Adipocyte (in vitro differentiated cells): ENCODE data around the gene PSMB10.

Source experiments
- DNase-seq: peaks from one replicate; pipeline ENCODE4 v3.0.0-alpha.2; 2015; ENCODE audit warnings: low read depth
- H3K27me3 ChIP-seq: replicated peaks from 2 replicates; pipeline ENCODE4 v1.7.0; 2013; ENCODE audit warnings: mild to moderate bottlenecking, low read length, moderate library complexity; ENCODE audit not compliant: control insufficient read depth, insufficient read depth
- H3K36me3 ChIP-seq: 2 replicates; pipeline ENCODE4 v1.7.0; 2013; ENCODE audit warnings: low read length, mild to moderate bottlenecking, moderate library complexity; ENCODE audit not compliant: control insufficient read depth, insufficient read depth, severe bottlenecking
- H3K4me1 ChIP-seq: 2 replicates; pipeline ENCODE4 v1.7.0; 2013; ENCODE audit warnings: mild to moderate bottlenecking, low read length, moderate library complexity; ENCODE audit not compliant: control insufficient read depth, insufficient read depth
- H3K4me3 ChIP-seq: 2 replicates; pipeline ENCODE4 v1.7.0; 2013; ENCODE audit warnings: mild to moderate bottlenecking, low read length, moderate library complexity
- H3K9ac ChIP-seq: 2 replicates; pipeline ENCODE4 v1.7.0; 2013; ENCODE audit warnings: mild to moderate bottlenecking, low read length, moderate library complexity
- H3K9me3 ChIP-seq: 2 replicates; pipeline ENCODE4 v1.7.0; 2013; ENCODE audit warnings: mild to moderate bottlenecking, low read length, moderate library complexity; ENCODE audit not compliant: control insufficient read depth

The PSMB10 gene

DNA sequence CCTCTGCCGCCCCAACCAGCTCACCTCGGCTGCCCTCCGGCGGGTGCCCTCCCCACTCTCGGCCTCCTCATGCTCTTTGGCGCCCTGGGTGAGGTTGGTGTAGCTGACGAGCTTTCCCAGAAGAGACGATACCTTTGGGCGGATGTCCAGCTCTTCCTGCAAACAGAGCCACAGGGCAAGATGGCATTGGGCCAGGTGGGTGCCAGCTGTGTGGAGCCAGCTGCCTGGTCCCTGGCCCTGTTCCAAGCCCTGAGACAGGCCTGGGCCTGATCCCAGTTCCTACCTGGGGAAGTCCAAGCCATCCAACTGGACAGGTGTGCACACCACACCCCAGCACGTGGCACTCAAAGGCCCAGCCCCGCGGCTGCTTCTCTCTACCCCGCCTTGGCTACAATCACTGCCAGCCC lies 24.9 kb upstream of the PSMB10 start:
- Histone ChIP-seq H3K4me3 (no peak overlapping the region), H3K9me3 (no peaks in the 10 kb centered on the region), H3K9ac (no peak overlapping the region), H3K4me1 (peaks cover 70% of the 10 kb centered on the region), H3K27me3 (no peaks in the 10 kb centered on the region), H3K36me3 (peaks cover 54% of the 10 kb centered on the region)
- no peak for DNase-seq

DNA sequence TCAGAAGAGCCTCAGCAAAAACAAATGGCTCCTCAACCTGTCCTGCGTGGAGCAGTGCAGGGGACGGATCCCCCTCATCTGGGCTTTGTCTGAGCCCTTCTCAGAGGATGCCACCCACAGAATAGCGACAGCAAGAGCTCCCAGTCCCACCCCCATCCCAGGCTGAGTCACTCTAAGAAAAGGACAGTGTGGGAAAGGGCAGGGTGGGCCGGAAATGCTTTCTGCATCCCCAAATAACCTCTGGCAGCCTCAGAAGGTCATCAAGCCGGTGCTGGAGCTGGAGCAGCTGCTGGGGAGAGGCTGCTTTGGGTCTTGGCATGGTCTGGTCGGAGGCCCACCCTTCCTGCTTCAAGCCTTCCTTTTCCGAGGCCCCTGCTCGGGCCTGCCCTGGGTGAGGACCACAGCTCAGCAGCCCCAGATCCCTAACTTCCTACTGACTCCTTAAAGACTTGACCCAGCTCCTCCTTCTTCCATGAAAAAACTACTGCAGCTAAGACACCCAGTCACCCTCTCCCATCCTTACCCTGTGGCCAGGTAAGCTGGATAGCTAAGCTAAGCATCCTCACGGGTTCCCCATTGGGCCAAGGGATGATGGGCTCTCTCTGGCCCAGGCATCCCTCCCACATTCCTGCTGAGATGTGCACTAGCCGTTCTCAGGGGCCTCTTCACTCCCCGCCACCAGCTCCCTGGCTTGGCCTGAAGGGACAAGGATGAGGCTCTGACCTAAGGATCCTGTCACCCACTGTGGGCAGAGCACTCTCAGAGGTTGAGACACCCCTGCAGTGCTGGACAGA lies 23.1 kb upstream of the PSMB10 start:
- H3K27me3 ChIP-seq: no peaks in the 10 kb centered on the region
- peak overlapping the region; percentile 81 for H3K9ac ChIP-seq
- no peaks in the 10 kb centered on the region for H3K9me3 ChIP-seq
- H3K36me3 ChIP-seq: peaks cover 65% of the 10 kb centered on the region
- H3K4me1 ChIP-seq: peaks cover 56% of the 10 kb centered on the region
- peak overlapping the region; percentile 63 for H3K4me3 ChIP-seq
- peak; percentile 66 for DNase-seq

DNA sequence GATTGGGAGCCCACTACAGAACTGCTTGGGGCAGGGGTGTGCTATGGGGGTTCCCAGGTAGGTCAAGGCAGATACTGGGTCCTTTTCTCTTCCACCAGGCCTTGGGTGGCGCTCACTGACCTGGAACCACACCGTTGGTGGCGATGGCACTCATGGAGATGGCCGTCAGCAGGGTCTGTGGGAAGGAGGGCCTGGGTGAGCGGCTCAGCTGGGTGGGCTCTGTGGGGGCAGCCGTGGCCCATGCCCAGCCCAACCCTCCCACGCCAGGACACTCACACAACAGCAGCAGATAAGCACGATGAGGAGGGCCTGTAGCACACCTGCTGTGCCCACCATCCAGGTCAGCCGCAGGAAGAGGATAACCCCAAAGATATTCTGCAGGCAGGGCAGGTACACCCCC lies 21.0 kb upstream of the PSMB10 start:
- no peaks in the 10 kb centered on the region for H3K27me3 ChIP-seq
- H3K9ac ChIP-seq: no peak overlapping the region
- H3K36me3 ChIP-seq: peaks cover 77% of the 10 kb centered on the region
- H3K4me1 ChIP-seq: peaks cover 43% of the 10 kb centered on the region
- no peaks in the 10 kb centered on the region for H3K9me3 ChIP-seq
- no peak overlapping the region for H3K4me3 ChIP-seq
- DNase-seq: no peak

DNA sequence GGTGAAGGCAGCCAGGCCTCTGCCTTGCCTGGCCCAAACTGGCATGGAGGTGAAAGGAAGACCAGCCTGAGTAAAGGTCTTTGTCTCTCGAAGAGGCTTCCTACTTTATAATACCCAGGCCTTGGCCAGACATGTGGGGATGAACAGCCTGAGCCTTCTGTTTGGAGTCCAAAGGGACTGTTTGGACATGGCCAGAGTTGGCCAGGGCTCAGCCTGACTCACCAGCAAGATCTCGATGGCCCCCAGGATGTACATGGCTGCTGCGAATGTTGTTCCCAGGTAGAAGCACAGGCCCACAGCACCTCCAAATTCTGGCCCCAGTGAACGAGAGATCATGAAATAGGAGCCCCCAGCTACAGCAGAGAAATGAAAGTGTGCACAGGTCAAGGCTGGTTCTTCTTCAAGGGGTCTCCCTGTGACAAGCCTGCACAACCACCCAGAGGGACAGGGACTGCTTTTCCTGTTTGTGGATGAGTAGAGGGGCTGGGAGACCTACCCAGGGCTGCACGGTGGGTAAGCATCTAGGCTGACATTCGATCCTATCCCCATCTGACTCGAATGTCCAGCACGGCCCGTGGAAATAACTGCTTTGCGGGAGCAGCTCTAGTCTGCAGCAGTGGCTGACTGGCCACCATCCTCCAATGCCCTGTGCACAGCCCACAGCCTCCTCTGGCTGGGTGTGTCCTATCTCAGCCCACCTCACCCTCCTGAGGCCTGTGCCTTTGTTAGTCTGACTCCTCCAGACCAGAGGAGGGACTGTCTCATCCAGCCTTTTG lies 18.0 kb upstream of the PSMB10 start:
- H3K9ac ChIP-seq: peak overlapping the region; percentile 24
- no peak for DNase-seq
- H3K27me3 ChIP-seq: no peaks in the 10 kb centered on the region
- H3K36me3 ChIP-seq: peaks cover 78% of the 10 kb centered on the region
- no peak overlapping the region for H3K4me3 ChIP-seq
- peaks cover 36% of the 10 kb centered on the region for H3K4me1 ChIP-seq
- H3K9me3 ChIP-seq: no peaks in the 10 kb centered on the region

DNA sequence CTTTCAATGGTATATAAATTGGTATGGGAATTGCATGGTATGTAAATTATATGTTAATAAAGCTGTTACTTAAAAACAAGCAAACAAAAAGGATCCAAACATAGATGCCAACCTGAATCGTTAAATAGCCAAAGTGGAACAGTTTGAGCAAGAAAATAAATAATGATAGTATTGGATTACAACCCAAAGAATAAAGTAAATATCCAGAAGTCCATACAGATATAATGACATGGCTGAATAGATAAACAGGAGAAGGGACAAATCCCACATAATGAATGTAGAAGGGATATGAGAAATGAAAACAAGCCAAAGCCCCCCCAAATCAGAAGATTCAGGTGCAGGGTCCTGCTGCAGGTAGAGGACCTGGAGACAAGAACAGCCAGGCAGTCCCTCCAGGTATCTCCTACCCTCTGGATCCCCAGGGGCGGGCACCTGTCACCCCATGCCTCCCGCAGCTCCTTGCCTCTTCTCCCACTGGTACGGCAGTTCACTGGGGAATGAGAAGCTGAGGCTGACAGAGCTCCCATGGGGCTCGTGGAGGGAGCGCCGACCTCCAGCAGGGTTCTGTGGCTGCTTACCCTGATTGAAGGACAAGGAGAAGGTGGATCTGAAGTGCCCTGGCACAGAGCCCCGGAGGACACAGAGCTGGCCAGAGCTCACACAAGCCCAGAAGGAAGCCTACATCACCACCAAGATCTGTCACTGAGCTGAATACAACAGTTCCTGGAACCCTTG lies 17.2 kb upstream of the PSMB10 start:
- no peak overlapping the region for H3K4me3 ChIP-seq
- H3K9ac ChIP-seq: no peak overlapping the region
- peaks cover 79% of the 10 kb centered on the region for H3K36me3 ChIP-seq
- no peaks in the 10 kb centered on the region for H3K9me3 ChIP-seq
- peaks cover 28% of the 10 kb centered on the region for H3K4me1 ChIP-seq
- no peak for DNase-seq
- H3K27me3 ChIP-seq: no peaks in the 10 kb centered on the region

DNA sequence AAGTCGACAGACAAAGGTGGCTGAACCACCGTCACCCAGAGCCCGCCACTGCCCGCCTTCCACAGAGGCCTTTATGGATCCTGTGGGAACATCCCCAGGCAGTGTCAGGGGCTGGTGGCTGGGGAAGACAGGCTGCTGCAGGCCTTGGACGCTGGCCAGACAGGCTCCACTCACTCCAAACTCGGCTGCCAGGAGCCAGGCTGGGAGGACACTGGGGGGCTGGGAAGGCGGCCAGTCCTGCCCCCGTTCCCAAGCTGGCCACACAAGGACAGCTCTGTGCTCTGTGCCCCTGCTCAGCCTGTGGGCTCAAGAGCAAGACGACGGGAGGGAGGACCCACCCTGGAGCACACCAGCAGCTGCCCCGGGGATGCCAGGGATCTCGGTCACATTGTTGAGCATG lies 14.8 kb upstream of the PSMB10 start:
- Histone ChIP-seq H3K9ac (peak overlapping the region; percentile 22), H3K36me3 (peaks cover 87% of the 10 kb centered on the region), H3K27me3 (no peaks in the 10 kb centered on the region), H3K4me3 (no peak overlapping the region), H3K4me1 (peaks cover 21% of the 10 kb centered on the region), H3K9me3 (no peaks in the 10 kb centered on the region)
- no peak for DNase-seq

DNA sequence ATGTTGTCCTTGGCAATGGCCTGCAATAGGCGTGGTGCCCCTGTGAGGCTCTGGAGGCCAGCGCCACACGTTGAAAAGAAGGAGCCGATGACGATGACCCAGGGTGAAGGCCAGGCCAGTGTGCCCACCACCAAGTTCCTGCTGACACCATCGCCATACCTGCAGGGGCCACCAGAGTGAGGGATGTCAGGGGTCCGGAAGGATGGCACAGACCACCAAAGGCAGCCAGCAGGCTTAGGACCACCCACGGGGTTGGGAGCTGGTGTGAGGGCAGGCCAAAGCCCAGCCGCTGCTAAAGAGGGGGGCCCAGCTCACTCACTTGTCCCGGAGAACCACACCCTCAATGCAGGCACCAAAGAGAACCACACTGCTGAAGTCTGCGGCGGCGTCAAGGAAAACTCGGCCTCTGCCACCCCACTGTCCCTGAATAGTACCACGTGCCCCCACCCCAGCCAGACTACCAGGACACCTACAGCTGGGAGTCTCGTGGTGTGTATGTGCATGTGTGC lies 13.7 kb upstream of the PSMB10 start:
- H3K9ac ChIP-seq: no peak overlapping the region
- no peak overlapping the region for H3K4me3 ChIP-seq
- no peaks in the 10 kb centered on the region for H3K9me3 ChIP-seq
- peaks cover 24% of the 10 kb centered on the region for H3K4me1 ChIP-seq
- H3K36me3 ChIP-seq: peaks cover 93% of the 10 kb centered on the region
- DNase-seq: no peak
- H3K27me3 ChIP-seq: no peaks in the 10 kb centered on the region

DNA sequence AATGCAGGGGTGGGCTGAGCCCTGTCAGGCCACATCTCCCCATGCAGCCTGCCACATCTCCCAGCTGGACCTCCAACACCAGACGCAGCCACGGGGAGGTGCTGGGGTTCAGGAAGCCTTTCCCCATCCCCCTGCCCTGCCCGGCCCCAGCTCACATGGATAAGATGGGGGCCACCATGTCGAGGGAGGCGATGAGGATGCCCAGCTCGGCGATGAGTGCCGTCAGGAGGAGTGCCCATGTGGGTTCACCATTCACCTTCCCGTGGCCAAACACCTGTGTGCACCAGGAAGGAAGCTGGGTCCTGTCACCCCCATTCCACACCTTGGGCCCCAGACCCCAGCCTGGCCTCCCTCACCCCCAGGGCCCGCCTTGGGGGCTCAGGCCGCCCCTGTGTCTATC lies 13.0 kb upstream of the PSMB10 start:
- Histone ChIP-seq H3K9me3 (no peaks in the 10 kb centered on the region), H3K4me1 (peaks cover 28% of the 10 kb centered on the region), H3K36me3 (peaks cover 93% of the 10 kb centered on the region), H3K27me3 (no peaks in the 10 kb centered on the region), H3K4me3 (no peak overlapping the region), H3K9ac (no peak overlapping the region)
- DNase-seq: no peak

DNA sequence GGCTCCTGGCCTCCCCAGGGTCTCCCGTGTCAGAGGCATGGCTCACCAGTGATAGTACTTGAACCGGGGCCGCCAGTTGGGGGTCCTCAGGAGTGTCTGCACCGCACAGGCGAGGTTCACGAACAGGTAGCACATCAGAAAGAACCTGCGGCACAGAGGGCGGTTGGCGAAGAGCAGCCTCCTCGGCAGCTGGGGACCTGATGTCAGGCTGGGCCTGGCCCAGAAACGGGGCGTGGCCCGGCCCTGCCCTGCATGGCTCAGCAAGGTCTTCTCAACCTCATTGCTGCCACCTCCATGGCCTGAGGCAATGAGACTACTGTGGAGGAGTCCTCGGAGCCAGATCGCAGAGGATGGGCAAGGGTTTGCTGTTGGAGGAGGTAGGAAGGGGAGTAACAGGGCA lies 11.4 kb upstream of the PSMB10 start:
- H3K4me1 ChIP-seq: peaks cover 36% of the 10 kb centered on the region
- H3K9me3 ChIP-seq: no peaks in the 10 kb centered on the region
- H3K27me3 ChIP-seq: no peaks in the 10 kb centered on the region
- H3K36me3 ChIP-seq: peaks cover 85% of the 10 kb centered on the region
- no peak for DNase-seq
- no peak overlapping the region for H3K4me3 ChIP-seq
- H3K9ac ChIP-seq: no peak overlapping the region

DNA sequence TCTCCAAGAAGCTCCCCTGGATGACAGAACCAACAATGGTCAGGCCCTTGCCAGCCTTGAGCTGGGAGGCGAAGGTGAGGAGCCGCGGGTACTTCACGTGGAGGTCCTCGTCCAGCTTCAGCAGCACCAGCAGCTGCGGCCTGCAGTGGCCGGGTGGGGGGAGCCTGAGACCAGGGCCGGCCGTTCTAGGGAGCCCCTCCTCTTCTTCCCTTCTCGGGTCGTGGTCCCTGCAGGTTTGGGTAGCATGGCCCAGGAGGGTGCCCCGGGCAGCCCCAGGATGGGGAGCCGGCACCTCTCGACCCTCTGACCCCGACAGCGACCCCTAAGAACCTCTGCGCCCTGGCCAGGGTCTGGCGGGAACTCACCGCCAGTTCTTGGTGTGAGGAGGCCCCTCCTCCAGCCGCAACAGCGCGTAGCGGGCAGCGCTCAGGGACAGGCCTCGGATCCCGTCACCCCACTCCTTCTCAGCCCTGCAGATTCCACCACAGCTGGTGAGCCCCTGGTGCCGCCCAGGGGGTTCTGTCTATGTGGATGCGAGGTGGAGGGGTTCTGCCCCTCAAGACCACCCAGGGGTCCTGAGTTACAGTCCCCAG lies 10.4 kb upstream of the PSMB10 start:
- Histone ChIP-seq H3K9me3 (no peaks in the 10 kb centered on the region), H3K27me3 (no peaks in the 10 kb centered on the region), H3K36me3 (peaks cover 90% of the 10 kb centered on the region), H3K4me3 (no peak overlapping the region), H3K9ac (no peak overlapping the region), H3K4me1 (peaks cover 34% of the 10 kb centered on the region)
- no peak for DNase-seq
